ENCODE data around the gene KLHL20. TPM values are rescaled to one million over a fixed set of nuclear protein-coding genes. Genes with fewer than 3 reads are reported as not detected.

The KLHL20 gene
- polyA plus RNA-seq, 1 donor from 2014 or later, result 33.2 TPM

DNA sequence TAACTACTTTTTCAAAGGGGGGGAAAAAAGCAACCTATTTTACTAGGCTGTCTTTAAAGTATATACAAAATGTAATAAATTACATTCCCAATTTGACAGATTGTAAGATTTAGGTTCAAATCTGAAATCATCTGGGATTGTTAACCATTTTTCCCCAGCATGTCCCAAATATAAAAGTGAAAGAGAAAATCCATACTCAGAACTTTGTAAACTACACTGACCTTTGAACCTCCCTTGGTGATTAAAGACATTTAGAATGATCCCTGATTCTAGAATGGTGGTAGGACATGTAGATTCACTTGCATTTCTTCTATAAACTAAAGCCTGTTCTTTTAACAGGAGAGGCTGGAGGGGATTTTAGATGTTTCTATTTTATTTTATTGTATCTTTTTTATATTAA, 39.0 kb downstream of the KLHL20 start:
- no peak for TF ChIP-seq RAD21 (conservative IDR thresholded peaks at IDR 0.05)
- Histone ChIP-seq H3K27me3 (ENCODE audit: insufficient read depth, low read depth, low read length) (no peaks in the 10 kb centered on the region), H3K4me2 (ENCODE audit: low read length) (no peak overlapping the region), H3K79me2 (replicated peaks; ENCODE audit: insufficient read depth, low read length) (no peaks in the 10 kb centered on the region), H3K9me2 (ENCODE audit: insufficient read depth, low read length) (no peaks in the 10 kb centered on the region), H3K27ac (ENCODE audit: low read length) (no peak overlapping the region), H3K36me3 (ENCODE audit: insufficient read depth, low read length) (peaks cover 18% of the 10 kb centered on the region), H3K9ac (ENCODE audit: low read length) (no peak overlapping the region), H3F3A (ENCODE audit: insufficient read depth, low read length, poor library complexity, severe bottlenecking) (no peaks in the 10 kb centered on the region), H4K20me1 (ENCODE audit: insufficient read depth) (no peaks in the 10 kb centered on the region), H2AFZ (ENCODE audit: low read depth, low read length) (no peak overlapping the region), H3K9me3 (ENCODE audit: low read length) (no peaks in the 10 kb centered on the region), H3K4me3 (ENCODE audit: low read length) (no peak overlapping the region)

DNA sequence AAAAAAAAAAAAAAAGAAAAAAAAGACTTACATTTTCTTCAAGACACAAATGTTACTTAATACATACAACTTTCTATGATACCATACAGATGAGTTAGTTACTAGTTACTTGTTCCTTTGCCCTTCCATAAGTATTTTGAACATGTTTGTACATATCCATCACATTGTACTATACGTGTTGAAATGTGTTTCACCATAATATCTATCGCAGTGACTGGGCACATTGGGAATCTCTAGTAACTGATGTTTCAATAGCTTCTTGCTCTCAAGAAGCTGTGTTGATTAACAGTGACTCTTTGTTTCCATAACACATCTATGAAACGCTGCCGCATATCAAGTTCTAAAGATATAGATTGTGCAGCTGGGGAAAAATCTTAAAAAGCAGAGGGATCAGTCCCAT, 42.9 kb downstream of the KLHL20 start:
- Histone ChIP-seq H3K27me3 (ENCODE audit: insufficient read depth, low read depth, low read length) (no peaks in the 10 kb centered on the region), H3K36me3 (ENCODE audit: insufficient read depth, low read length) (peaks cover 18% of the 10 kb centered on the region), H3K9ac (ENCODE audit: low read length) (no peak overlapping the region), H3K9me2 (ENCODE audit: insufficient read depth, low read length) (no peaks in the 10 kb centered on the region), H3K79me2 (replicated peaks; ENCODE audit: insufficient read depth, low read length) (no peaks in the 10 kb centered on the region), H3K27ac (ENCODE audit: low read length) (no peak overlapping the region), H2AFZ (ENCODE audit: low read depth, low read length) (no peak overlapping the region), H3K4me3 (ENCODE audit: low read length) (no peak overlapping the region), H3F3A (ENCODE audit: insufficient read depth, low read length, poor library complexity, severe bottlenecking) (no peaks in the 10 kb centered on the region), H3K9me3 (ENCODE audit: low read length) (no peaks in the 10 kb centered on the region), H4K20me1 (ENCODE audit: insufficient read depth) (no peaks in the 10 kb centered on the region), H3K4me2 (ENCODE audit: low read length) (no peak overlapping the region)
- TF ChIP-seq TAF1 (IDR thresholded peaks at IDR 0.05; ENCODE audit: low read depth), result no peak
- TF ChIP-seq, protein P1, sequence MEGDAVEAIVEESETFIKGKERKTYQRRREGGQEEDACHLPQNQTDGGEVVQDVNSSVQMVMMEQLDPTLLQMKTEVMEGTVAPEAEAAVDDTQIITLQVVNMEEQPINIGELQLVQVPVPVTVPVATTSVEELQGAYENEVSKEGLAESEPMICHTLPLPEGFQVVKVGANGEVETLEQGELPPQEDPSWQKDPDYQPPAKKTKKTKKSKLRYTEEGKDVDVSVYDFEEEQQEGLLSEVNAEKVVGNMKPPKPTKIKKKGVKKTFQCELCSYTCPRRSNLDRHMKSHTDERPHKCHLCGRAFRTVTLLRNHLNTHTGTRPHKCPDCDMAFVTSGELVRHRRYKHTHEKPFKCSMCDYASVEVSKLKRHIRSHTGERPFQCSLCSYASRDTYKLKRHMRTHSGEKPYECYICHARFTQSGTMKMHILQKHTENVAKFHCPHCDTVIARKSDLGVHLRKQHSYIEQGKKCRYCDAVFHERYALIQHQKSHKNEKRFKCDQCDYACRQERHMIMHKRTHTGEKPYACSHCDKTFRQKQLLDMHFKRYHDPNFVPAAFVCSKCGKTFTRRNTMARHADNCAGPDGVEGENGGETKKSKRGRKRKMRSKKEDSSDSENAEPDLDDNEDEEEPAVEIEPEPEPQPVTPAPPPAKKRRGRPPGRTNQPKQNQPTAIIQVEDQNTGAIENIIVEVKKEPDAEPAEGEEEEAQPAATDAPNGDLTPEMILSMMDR (IDR thresholded peaks at IDR 0.05; ENCODE audit: poor library complexity, severe bottlenecking), result no peak
- TF ChIP-seq, protein P2, sequence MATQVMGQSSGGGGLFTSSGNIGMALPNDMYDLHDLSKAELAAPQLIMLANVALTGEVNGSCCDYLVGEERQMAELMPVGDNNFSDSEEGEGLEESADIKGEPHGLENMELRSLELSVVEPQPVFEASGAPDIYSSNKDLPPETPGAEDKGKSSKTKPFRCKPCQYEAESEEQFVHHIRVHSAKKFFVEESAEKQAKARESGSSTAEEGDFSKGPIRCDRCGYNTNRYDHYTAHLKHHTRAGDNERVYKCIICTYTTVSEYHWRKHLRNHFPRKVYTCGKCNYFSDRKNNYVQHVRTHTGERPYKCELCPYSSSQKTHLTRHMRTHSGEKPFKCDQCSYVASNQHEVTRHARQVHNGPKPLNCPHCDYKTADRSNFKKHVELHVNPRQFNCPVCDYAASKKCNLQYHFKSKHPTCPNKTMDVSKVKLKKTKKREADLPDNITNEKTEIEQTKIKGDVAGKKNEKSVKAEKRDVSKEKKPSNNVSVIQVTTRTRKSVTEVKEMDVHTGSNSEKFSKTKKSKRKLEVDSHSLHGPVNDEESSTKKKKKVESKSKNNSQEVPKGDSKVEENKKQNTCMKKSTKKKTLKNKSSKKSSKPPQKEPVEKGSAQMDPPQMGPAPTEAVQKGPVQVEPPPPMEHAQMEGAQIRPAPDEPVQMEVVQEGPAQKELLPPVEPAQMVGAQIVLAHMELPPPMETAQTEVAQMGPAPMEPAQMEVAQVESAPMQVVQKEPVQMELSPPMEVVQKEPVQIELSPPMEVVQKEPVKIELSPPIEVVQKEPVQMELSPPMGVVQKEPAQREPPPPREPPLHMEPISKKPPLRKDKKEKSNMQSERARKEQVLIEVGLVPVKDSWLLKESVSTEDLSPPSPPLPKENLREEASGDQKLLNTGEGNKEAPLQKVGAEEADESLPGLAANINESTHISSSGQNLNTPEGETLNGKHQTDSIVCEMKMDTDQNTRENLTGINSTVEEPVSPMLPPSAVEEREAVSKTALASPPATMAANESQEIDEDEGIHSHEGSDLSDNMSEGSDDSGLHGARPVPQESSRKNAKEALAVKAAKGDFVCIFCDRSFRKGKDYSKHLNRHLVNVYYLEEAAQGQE (IDR thresholded peaks at IDR 0.05; ENCODE audit: borderline replicate concordance), result no peak
- no peak for TF ChIP-seq EZH2 (IDR thresholded peaks at IDR 0.05; ENCODE audit: borderline replicate concordance, insufficient read depth, low read length, poor library complexity, severe bottlenecking)
- no peak for TF ChIP-seq POLR2AphosphoS5 (IDR thresholded peaks at IDR 0.05)
- TF ChIP-seq SMC3 (conservative IDR thresholded peaks at IDR 0.05; ENCODE audit: poor library complexity), result no peak
- TF ChIP-seq MXI1 (conservative IDR thresholded peaks at IDR 0.05; ENCODE audit: poor library complexity, severe bottlenecking), result no peak
- TF ChIP-seq RAD21 (conservative IDR thresholded peaks at IDR 0.05), result no peak
- TF ChIP-seq EP300 (conservative IDR thresholded peaks at IDR 0.05; ENCODE audit: poor library complexity, severe bottlenecking), result no peak

DNA sequence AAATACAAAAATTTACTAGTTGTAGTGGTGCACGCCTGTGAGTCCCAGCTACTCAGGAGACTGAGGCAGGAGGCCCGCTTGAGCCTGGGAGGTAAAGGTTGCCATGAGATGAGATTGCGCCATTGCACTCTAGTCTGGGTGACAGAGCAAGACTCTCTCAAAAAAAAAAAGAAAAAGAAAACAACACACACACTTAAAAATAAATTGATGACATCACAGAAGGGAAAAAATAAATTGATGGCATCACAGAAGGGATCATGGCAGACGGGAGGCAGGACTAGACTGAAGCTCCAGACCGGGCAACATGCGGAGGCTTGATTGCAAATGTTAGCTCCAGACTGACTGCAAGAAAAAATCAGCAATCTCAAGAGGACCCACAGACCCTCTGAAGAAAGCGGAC, 43.3 kb downstream of the KLHL20 start:
- Histone ChIP-seq H3K9me3 (ENCODE audit: low read length) (no peaks in the 10 kb centered on the region), H3K9ac (ENCODE audit: low read length) (no peak overlapping the region), H4K20me1 (ENCODE audit: insufficient read depth) (no peaks in the 10 kb centered on the region), H3K4me3 (ENCODE audit: low read length) (no peak overlapping the region), H3F3A (ENCODE audit: insufficient read depth, low read length, poor library complexity, severe bottlenecking) (no peaks in the 10 kb centered on the region), H3K27ac (ENCODE audit: low read length) (no peak overlapping the region), H3K36me3 (ENCODE audit: insufficient read depth, low read length) (peaks cover 18% of the 10 kb centered on the region), H3K9me2 (ENCODE audit: insufficient read depth, low read length) (no peaks in the 10 kb centered on the region), H3K27me3 (ENCODE audit: insufficient read depth, low read depth, low read length) (no peaks in the 10 kb centered on the region), H2AFZ (ENCODE audit: low read depth, low read length) (no peak overlapping the region), H3K4me2 (ENCODE audit: low read length) (no peak overlapping the region), H3K79me2 (replicated peaks; ENCODE audit: insufficient read depth, low read length) (no peaks in the 10 kb centered on the region)
- no peak for TF ChIP-seq SMC3 (conservative IDR thresholded peaks at IDR 0.05; ENCODE audit: poor library complexity)
- TF ChIP-seq, protein P1 (IDR thresholded peaks at IDR 0.05; ENCODE audit: poor library complexity, severe bottlenecking), result no peak
- no peak for TF ChIP-seq RAD21 (conservative IDR thresholded peaks at IDR 0.05)
- TF ChIP-seq EZH2 (IDR thresholded peaks at IDR 0.05; ENCODE audit: borderline replicate concordance, insufficient read depth, low read length, poor library complexity, severe bottlenecking), result no peak
- no peak for TF ChIP-seq MXI1 (conservative IDR thresholded peaks at IDR 0.05; ENCODE audit: poor library complexity, severe bottlenecking)
- no peak for TF ChIP-seq EP300 (conservative IDR thresholded peaks at IDR 0.05; ENCODE audit: poor library complexity, severe bottlenecking)
- TF ChIP-seq, protein P2 (IDR thresholded peaks at IDR 0.05; ENCODE audit: borderline replicate concordance), result no peak
- TF ChIP-seq TAF1 (IDR thresholded peaks at IDR 0.05; ENCODE audit: low read depth), result no peak
- TF ChIP-seq POLR2AphosphoS5 (IDR thresholded peaks at IDR 0.05), result no peak

Measured in neural cell (in vitro differentiated cells).